HT1080 (cell line): ENCODE results near the gene ENDOV. TPM values are rescaled to one million over a fixed set of nuclear protein-coding genes. Genes with fewer than 3 reads are reported as not detected.

Source experiments
- DNase-seq: peaks from one replicate; pipeline ENCODE4 v3.0.0-alpha.2; 2015; ENCODE audit warnings: low read depth
- total RNA-seq: library from RNA; depleted of rRNA; stranded (reverse); fragments of >200 nt; shearing (Covaris generic); gene quantifications from 2 replicates; pipeline ENCODE4 v1.2.3, GENCODE V29; 2014

Gene ENDOV
- total RNA-seq, 1 experiment from 2014 or later: 15.2 TPM

DNA sequence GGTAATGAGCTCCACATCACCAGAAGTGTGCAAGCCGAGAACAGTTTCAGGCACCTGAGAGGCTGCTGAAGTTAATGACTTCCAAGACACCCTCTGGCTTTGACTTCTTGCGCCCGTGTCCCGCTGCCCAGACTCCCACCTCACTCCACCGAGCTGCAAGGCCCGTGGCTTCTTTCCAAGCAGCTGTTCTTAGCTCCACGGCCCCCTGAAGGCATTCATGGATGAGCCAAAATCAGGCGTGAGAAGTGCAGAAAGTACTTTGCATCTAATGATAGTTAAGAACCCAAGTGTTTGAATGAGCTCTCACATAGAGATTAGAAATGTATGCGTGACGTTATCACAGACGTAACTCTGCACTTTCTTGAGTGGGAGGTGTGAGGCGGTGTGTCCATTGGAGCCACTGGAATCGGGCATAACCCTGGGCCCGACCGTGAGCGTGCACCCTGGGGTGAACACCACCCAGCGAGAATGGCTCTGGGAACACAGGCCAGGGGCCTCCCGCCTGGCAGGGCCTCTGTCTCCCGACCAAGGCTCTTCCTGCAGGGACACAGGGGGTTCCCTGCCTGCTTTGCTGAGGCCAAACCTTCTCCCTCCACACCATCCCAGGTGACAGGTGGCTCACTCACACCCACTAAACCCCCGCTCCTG lies 50.5 kb downstream of the ENDOV start:
- no peak for DNase-seq

GRCh38 chr17:80466188-80466705 lies 51.3 kb downstream of the ENDOV start:
- DNase-seq: no peak

GRCh38 chr17:80468242-80468641 lies 53.3 kb downstream of the ENDOV start:
- no peak for DNase-seq

DNA sequence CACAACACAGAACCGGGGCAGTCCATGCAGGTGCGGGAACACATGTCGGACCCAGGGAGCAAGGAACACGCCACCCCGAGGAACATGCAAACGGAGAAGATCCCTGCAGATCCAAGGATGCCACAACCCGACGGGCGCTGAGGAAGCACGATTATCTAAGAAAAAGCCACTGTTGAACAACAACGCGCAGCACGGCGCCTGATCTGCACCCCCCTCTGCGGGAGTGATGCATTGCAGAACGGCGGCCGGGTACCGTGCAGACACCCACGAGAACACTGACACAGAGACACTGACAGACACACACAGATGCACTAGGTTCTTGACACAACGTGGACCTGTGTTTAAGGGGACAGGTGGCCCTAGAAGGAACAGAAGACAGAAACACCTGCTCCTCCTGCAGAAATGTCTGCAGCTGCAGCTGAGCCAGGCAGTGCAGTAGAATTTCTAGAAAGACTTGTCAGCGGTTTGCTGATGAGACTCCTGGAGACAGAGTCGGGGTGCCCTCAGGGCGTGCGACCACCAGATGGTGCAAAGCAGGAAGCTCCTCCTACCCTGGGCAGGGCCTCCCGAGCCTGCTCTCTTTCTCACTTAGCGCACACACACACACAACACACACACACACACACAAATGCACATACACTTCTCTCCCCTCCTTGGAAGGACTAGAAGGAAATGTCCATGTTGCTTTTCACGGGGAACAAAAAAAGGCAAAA lies 54.0 kb downstream of the ENDOV start:
- DNase-seq: no peak

- no peak for DNase-seq
Observed at GRCh38 chr17:80469667-80470066, 54.7 kb downstream of the ENDOV start.

DNA sequence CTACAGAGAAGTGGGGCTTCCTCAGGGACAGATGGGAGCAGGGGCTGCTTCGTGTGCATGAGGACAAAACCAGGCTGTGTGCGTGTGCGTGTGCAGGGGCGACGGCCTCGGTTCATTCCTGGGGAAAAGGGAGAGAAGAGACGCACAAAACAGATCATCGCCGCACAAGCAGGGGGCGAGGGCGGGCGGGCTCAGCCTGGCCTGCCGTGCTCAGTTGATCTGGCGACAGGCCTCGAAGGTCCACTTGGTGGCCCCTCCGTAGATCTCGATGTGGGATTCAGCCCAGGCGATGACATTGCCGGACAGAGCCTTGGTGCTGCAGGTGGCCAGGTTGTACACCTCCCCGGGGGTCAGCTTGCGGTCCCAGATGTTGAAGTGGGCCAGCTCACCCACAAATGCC lies 55.6 kb downstream of the ENDOV start:
- no peak for DNase-seq

DNA sequence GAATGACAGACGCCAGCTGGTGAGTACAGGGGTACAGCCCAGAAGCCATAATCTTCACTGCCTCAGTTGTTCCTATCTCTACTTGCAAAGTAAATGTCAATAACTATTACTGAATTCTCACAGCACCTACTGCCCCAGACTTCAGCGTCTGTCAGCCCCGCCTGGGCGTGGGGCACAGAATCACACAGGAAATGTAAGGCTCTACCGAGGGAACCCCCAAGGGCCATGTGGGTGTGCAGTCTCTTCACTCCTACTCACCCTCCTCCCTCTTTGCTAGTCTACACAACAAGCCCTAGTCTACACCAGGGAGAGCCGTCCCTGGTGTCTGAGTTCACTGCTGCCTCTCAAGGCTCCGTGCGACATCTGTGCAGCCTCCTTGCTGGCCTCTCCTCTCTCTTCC lies 57.0 kb downstream of the ENDOV start:
- DNase-seq: no peak

GRCh38 chr17:80472996-80473395 lies 58.0 kb downstream of the ENDOV start:
- no peak for DNase-seq

GRCh38 chr17:80473701-80474100 lies 58.7 kb downstream of the ENDOV start:
- no peak for DNase-seq

- peak; percentile 32 for DNase-seq
Observed at GRCh38 chr17:80474231-80474960, 59.4 kb downstream of the ENDOV start.

GRCh38 chr17:80474961-80475909 lies 60.3 kb downstream of the ENDOV start:
- DNase-seq: no peak

DNA sequence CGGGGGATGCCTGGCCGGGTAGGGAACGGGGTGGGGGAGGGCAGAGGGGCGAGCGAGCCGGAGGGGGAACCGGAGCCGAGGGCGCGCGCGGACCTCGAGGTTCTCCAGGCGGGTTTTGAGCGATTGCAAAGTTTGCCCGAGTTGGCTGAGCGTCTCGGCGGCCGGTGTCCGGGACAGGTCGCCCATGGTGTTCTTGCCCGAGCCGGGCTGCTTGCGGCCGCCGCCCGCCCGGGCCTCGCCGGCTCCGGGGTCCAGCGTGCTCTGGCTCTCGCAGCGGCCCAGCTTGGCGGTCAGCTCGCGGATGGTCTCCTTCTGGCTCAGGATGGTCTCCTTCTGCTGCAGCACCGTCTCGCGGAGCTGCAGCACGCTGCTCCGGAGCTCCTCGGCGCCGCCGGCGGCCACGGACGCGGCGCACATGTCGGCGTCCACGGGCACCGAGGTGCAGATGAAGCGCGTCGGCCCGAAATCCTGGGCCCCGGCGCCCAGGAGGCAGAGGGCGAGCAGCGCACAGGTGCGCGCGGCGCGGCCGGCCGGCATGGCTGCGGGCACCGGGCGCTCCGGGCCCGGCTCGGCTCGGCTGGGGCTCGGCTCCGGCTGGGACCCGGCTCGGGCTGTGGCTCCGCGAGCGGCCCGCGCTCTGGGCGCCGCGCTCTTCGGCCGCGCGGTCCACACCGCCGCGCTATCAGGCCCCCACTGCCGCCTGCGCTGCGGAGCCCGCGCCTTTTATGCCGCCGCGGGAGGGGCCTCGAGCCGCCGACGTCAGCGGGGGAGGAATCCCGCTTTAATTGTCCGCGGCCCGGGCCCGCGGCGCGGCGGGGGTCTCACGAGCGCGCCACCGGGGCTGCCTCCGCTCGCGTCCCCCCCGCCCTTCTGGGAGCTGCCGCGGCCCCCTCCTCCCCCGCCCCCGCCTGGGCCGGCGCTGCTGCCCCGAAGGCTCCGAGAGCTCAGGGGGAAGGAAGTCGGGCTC lies 61.2 kb downstream of the ENDOV start, which contains the start of gene NPTX1:
Gene NPTX1 (minus strand): TSS at position 698 of the 967 bp plus-strand sequence. CDS start 161 bp downstream, at position 537.
- no peak for DNase-seq

DNA sequence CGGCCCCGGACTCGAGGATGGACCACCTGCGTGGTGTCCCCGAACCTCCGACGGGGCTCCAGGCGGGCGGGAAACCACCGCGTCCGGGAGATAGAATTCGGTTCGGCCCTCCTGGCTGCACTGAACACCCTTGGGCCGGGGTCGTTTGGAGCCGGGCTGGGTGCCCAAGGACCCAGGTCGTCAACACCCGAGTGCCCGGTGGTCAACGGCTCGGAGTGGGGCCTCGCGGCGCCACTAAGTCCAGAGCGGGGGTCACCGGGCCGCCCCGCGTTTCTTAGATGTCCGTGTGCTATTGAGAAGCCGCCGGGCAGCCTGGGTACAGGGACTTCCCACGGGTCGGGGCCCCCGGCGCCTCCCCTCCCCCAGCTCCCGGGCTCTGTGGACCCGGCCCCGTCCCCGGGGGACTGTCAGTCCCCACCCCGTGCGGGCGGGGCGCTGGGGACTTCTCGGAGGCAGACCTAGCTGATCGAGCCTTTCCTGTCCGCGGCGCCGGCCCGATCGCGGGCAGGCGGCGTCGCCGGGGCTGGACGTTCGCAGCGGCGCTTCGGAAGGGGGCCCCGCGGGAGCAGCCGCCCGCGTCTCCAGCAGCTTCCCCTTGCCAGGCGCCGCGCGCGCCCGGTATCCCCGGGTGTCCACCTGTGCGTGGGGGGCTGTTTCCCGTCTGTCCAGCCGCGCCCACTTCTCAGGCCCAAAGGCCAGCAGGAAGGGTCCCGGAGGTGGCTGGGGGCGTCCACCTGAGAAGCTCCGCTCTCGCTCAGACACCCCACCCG lies 62.1 kb downstream of the ENDOV start:
- DNase-seq: no peak

DNA sequence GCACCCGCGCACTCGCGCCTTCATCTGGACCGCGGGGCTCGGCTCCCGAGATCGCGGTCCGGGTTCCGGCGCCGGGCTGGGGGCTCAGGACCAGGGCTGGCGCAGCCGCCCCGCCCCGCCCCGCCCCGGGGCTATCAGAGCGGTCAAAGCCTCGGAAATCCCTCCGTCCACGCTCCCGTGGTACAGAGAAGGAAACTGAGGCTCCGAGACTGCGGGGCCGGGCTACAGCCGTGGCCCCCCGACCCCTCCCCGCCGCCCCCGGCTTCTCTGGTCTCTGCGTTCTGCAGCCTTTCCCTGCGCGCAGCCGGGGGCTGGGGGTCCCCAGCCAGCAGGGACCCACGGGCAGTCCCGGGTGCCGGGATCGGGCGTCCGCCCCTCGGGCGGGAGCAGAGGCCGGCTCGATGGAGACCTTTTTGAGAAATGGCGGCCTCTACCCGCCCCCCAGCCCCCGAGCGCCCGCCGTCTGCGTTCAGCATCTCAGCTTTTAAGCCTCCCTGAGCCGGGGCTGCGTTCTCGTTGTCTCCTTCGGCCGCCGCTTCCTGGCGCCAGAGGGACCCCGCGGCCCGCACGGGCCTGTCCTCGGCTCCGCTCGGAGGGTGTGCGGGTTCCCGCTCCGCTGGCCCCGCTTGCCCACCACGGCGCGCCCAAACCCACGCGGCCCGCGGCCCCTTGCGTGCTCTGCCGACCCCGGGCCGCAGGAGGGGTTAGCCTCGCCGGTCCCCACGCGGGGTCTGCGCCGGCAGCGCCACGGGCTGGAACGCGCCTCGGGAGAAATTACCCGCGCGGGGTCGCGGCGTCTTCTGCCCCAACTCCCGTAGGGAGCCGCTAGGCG lies 62.9 kb downstream of the ENDOV start:
- DNase-seq: no peak

- DNase-seq: no peak
Observed at GRCh38 chr17:80478487-80479245, 63.7 kb downstream of the ENDOV start.

- no peak for DNase-seq
Observed at GRCh38 chr17:80479246-80479566, 64.2 kb downstream of the ENDOV start.

DNA sequence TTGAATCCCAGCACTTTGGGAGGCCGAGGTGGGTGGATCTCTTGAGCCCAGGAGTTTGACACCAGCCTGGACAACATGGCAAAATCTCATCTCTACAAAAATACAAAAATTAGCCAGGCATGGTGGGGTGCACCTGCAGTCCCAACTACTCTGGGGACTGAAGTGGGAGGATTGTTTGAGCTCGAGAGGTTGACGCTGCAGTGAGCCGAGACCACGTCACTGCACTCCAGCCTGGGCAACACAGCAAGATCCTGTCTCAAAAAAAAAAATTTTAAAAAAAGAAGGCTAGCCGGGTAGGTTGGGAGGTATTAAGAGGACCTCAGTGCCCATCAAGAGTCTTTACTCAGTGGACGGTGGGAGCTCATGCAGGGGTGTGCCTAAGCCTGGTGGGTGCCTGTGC lies 65.3 kb downstream of the ENDOV start:
- no peak for DNase-seq
